HCT116 (cell line): ENCODE results near the gene ANKRD13B. TPM values are rescaled to one million over a fixed set of nuclear protein-coding genes. Genes with fewer than 3 reads are reported as not detected.

ENCODE experiments used
- ATAC-seq: fragments of 200-7000 bp; cut with Tn5 transposase; 2 replicates; pipeline ENCODE4 v1.9.1; 2020; ENCODE audit warnings: mild to moderate bottlenecking, moderate library complexity
- BruUV-seq: library from RNA; stranded (reverse); fragments of 400-500 nt; replicated peaks from 2 replicates; lab custom pipeline; 2021; lab: Mats Ljungman, UMichigan
- CTCF ChIA-PET: fragments of 300-600 bp; sonication (Branson Sonifier 250); formaldehyde crosslinking; loops from one replicate; lab custom pipeline; 2021; ENCODE audit warnings: antibody characterized with exemption; lab: Charles Lee
- POLR2A ChIA-PET: fragments of 300-600, 350-600 bp; sonication (Branson Sonifier 250); formaldehyde crosslinking; loops from one replicate; lab custom pipeline; 2021; ENCODE audit warnings: antibody characterized with exemption; lab: Charles Lee
- RAD21 ChIA-PET, 2 experiments: fragments of 300-600 bp; sonication (Branson Sonifier 250); formaldehyde crosslinking; loops; one replicate each; lab custom pipeline; 2023; ENCODE audit warnings: low total read pairs in 2 of 2; ENCODE audit not compliant: uncharacterized antibody in 2 of 2, unreplicated experiment in 2 of 2, low non-redundant PET in 1 of 2; lab: Charles Lee
- DNase-seq: peaks from one replicate; pipeline ENCODE4 v3.0.0-alpha.2; 2010; ENCODE audit warnings: low read depth, low spot score
- H2AFZ ChIP-seq: fragments of 200-600 bp; shearing (Covaris generic), sonication (generic); 2 replicates; pipeline ENCODE4 v1.6.1; 2017; ENCODE audit warnings: low read depth, mixed run types, mixed read lengths, antibody characterized with exemption, low read length; ENCODE audit not compliant: poor library complexity, severe bottlenecking
- H3K27ac ChIP-seq: 2 replicates; pipeline ENCODE4 v1.5.1; 2012; ENCODE audit warnings: low read depth, low read length
- H3K27me3 ChIP-seq: fragments of 200-600 bp; sonication (generic); 2 replicates; pipeline ENCODE4 v1.6.1; 2016; ENCODE audit warnings: mixed run types, low read length, mixed read lengths; ENCODE audit not compliant: insufficient read depth
- H3K36me3 ChIP-seq, 2 experiments: fragments of 200-500 bp in 1 of 2; fragments of 200-600 bp in 1 of 2; sonication (Bioruptor generic) in 1 of 2; sonication (generic) in 1 of 2; 2 replicates each; pipeline versions ENCODE4 v1.5.1 to v1.6.1; 2014 to 2016; ENCODE audit warnings: low read length in 2 of 2, inconsistent platforms in 1 of 2, mixed read lengths in 1 of 2, mixed run types in 1 of 2; ENCODE audit not compliant: insufficient read depth in 2 of 2, control insufficient read depth in 1 of 2
- H3K4me1 ChIP-seq, 2 experiments: fragments of 200-600 bp in 1 of 2; sonication (generic) in 1 of 2; 2 replicates each; pipeline versions ENCODE4 v1.5.1 to v1.6.1; 2012 to 2017; ENCODE audit warnings: low read length in 2 of 2, inconsistent platforms in 1 of 2, mild to moderate bottlenecking in 1 of 2, mixed read lengths in 1 of 2, mixed run types in 1 of 2, moderate library complexity in 1 of 2; ENCODE audit not compliant: insufficient read depth in 2 of 2, control insufficient read depth in 1 of 2
- H3K4me2 ChIP-seq: fragments of 200-600 bp; sonication (generic); 2 replicates; pipeline ENCODE4 v1.6.1; 2017; ENCODE audit warnings: mixed run types, low read length, mixed read lengths
- H3K4me3 ChIP-seq, 2 experiments: fragments of 200-600 bp in 1 of 2; sonication (generic) in 1 of 2; replicated peaks in 1 of 2; 2 replicates each; pipeline ENCODE4 v1.5.1; 2011 to 2016; ENCODE audit warnings: low read length in 2 of 2, control low read depth in 1 of 2, low read depth in 1 of 2, mild to moderate bottlenecking in 1 of 2, mixed read lengths in 1 of 2, mixed run types in 1 of 2
- H3K79me2 ChIP-seq: fragments of 200-600 bp; sonication (generic); 2 replicates; pipeline ENCODE4 v1.6.1; 2017; ENCODE audit warnings: mild to moderate bottlenecking, mixed run types, low read length, moderate library complexity, mixed read lengths; ENCODE audit not compliant: insufficient read depth
- H3K9ac ChIP-seq: fragments of 200-600 bp; sonication (generic); 2 replicates; pipeline ENCODE4 v1.6.1; 2016; ENCODE audit warnings: low read length, mixed read lengths
- H3K9me2 ChIP-seq: fragments of 200-600 bp; sonication (generic), shearing (Covaris generic); 2 replicates; pipeline ENCODE4 v1.6.1; 2017; ENCODE audit warnings: mixed run types, mild to moderate bottlenecking, moderate library complexity; ENCODE audit not compliant: insufficient read depth
- H3K9me3 ChIP-seq, 2 experiments: fragments of 200-500 bp in 1 of 2; fragments of 200-600 bp in 1 of 2; sonication (Bioruptor generic) in 1 of 2; sonication (generic) in 1 of 2; 2 replicates each; pipeline ENCODE4 v1.6.1; 2014 to 2017; ENCODE audit warnings: low read length in 2 of 2, mixed read lengths in 2 of 2, inconsistent platforms in 1 of 2, low read depth in 1 of 2, mild to moderate bottlenecking in 1 of 2, mixed run types in 1 of 2, moderate library complexity in 1 of 2; ENCODE audit not compliant: control insufficient read depth in 1 of 2, insufficient read depth in 1 of 2
- H4K20me1 ChIP-seq: fragments of 200-600 bp; sonication (generic), shearing (Covaris generic); 2 replicates; pipeline ENCODE4 v1.6.1; 2017; ENCODE audit warnings: mixed run types, mild to moderate bottlenecking, moderate library complexity; ENCODE audit not compliant: insufficient read depth
- CEBPB ChIP-seq: IDR thresholded peaks from 2 replicates; pipeline ENCODE4 v1.6.1; 2012; ENCODE audit warnings: low read depth
- ELF1 ChIP-seq: IDR thresholded peaks from 2 replicates; pipeline ENCODE4 v1.6.1; 2012; ENCODE audit warnings: low read depth, borderline replicate concordance
- EZH2phosphoT487 ChIP-seq: fragments of 200-600 bp; IDR thresholded peaks from 2 replicates; pipeline ENCODE4 v1.6.1; 2018; ENCODE audit warnings: antibody characterized with exemption, borderline replicate concordance
- JUND ChIP-seq: IDR thresholded peaks from 2 replicates; pipeline ENCODE4 v1.6.1; 2012
- POLR2A ChIP-seq: IDR thresholded peaks from 2 replicates; pipeline ENCODE4 v1.7.0; 2011; ENCODE audit warnings: borderline replicate concordance; ENCODE audit not compliant: insufficient read depth, insufficient read length; ENCODE audit errors: extremely low read depth
- POLR2AphosphoS5 ChIP-seq: IDR thresholded peaks from 2 replicates; pipeline ENCODE4 v1.6.1; 2011; ENCODE audit warnings: mild to moderate bottlenecking, low read depth, low read length, moderate library complexity
- SIN3A ChIP-seq: IDR thresholded peaks from 2 replicates; pipeline ENCODE4 v1.6.1; 2012; ENCODE audit warnings: low read depth
- SP1 ChIP-seq: IDR thresholded peaks from 2 replicates; pipeline ENCODE4 v1.6.1; 2012; ENCODE audit warnings: low read depth
- SRF ChIP-seq: IDR thresholded peaks from 2 replicates; pipeline ENCODE4 v1.6.1; 2012; ENCODE audit warnings: low read depth
- TCF7L2 ChIP-seq: IDR thresholded peaks from 2 replicates; pipeline ENCODE4 v1.7.0; 2011; ENCODE audit warnings: borderline replicate concordance, inconsistent platforms; ENCODE audit not compliant: insufficient read depth, insufficient read length; ENCODE audit errors: extremely low read depth
- YY1 ChIP-seq: IDR thresholded peaks from 2 replicates; pipeline ENCODE4 v1.6.1; 2011; ENCODE audit warnings: low read length, low read depth, moderate library complexity, mild to moderate bottlenecking; ENCODE audit not compliant: insufficient replicate concordance; ENCODE audit errors: extremely low read depth
- ZFX ChIP-seq: fragments of 450-650 bp; IDR thresholded peaks from 2 replicates; pipeline ENCODE4 v1.6.1; 2017
- ZNF274 ChIP-seq: fragments of 200-500 bp; sonication (Bioruptor generic); IDR thresholded peaks from 2 replicates; pipeline ENCODE4 v1.6.1; 2014; ENCODE audit warnings: mild to moderate bottlenecking, low read depth, low read length, inconsistent platforms
- intact Hi-C: fragments of 100-400 bp; cut with micrococcal nuclease; formaldehyde crosslinking; loops from 2 replicates; pipeline ENCODE4 v1.10.0; 2022
- total RNA-seq: library from RNA; stranded (reverse); gene quantifications from one replicate; pipeline ENCODE4 v1.2.1, GENCODE V29; 2021; ENCODE audit not compliant: unreplicated experiment
- TF ChIP-seq, protein P1 (sequence below): IDR thresholded peaks from 2 replicates; pipeline ENCODE4 v1.6.1; 2012
- TF ChIP-seq, protein P2 (sequence below): IDR thresholded peaks from 2 replicates; pipeline ENCODE4 v1.6.1; 2012

The ANKRD13B gene
- total RNA-seq, 1 experiment from 2014 or later, result 27.4 TPM

DNA sequence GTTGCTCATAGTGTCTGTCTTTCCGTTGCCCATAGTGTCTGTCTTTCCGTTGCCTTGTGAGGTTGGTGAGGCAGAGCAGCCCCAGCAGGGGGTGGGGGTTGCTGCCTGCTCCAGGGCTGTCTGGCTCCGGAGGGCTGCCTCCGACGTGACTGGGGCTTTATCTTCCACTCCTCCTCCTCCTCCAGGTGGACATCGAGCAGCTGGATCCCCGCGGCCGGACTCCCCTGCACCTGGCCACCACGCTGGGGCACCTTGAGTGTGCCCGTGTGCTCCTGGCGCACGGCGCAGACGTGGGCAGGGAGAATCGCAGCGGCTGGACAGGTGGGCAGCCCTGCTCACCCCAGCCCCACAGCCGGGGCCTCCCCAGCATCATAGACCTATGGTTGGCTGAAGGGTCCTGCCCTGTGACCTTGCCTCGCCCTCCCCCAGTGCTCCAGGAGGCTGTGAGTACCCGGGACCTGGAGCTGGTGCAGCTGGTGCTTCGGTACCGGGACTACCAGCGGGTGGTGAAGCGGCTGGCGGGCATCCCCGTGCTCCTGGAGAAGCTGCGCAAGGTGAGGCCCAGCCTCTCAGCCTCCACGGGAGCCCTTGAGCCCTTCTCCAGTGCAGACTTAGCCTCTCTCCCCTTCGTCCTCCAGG, 14.7 kb downstream of the ANKRD13B start:
- POLR2A ChIA-PET, result no interaction called here
- H3K4me2 ChIP-seq, result no peak overlapping the region
- RAD21 ChIA-PET, result no interaction called here
- no peak overlapping the region for H3K9ac ChIP-seq
- H3K4me1 ChIP-seq, result no peaks in the 10 kb centered on the region
- BruUV-seq, result no TSS peak
- no peak for ATAC-seq
- H3K9me3 ChIP-seq, result no peaks in the 10 kb centered on the region
- H3K4me3 ChIP-seq, result no peak overlapping the region
- H3K79me2 ChIP-seq, result peaks cover 4% of the 10 kb centered on the region; the same call in 1 of the 2 replicates
- TF ChIP-seq ZFX (no peak), ELF1 (no peak), POLR2A (no peak), POLR2AphosphoS5 (no peak), ZNF274 (no peak), JUND (no peak), CEBPB (no peak), SRF (no peak)
- TF ChIP-seq, protein P1, sequence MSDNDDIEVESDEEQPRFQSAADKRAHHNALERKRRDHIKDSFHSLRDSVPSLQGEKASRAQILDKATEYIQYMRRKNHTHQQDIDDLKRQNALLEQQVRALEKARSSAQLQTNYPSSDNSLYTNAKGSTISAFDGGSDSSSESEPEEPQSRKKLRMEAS, result no peak
- TF ChIP-seq, all 23 proteins: peak for 0
- H3K27me3 ChIP-seq, result no peaks in the 10 kb centered on the region
- H3K9me2 ChIP-seq, result no peaks in the 10 kb centered on the region
- intact Hi-C loops, result no loop called here
- H3K36me3 ChIP-seq, result no peaks in the 10 kb centered on the region
- DNase-seq, result no peak
- CTCF ChIA-PET, result interaction anchor here (4.3 kb wide), 1 partner anchor 10 kb away, joined by 28 read pairs; no protein-coding TSS in a partner anchor
- no peak overlapping the region for H2AFZ ChIP-seq
- no peaks in the 10 kb centered on the region for H4K20me1 ChIP-seq
- H3K27ac ChIP-seq, result no peak overlapping the region

DNA sequence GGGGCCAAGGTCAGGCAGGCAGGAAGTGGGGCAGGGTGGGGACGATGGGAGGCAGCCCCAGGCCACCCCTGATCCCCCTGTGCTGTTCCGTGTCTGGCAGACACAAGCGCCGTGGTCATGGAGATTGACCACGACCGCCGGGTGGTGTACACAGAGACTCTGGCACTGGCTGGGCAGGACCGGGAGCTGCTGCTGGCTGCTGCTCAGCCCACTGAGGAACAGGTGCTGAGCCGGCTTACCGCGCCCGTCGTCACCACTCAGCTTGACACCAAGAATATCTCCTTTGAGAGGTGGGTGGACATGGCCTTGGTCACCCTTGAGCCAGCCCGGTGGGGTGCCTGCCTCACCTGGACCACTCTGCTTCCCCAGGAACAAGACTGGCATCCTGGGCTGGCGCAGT, 16.1 kb downstream of the ANKRD13B start:
- no TSS peak for BruUV-seq
- no peak overlapping the region for H3K4me3 ChIP-seq
- ChIA-PET POLR2A (no interaction called here), CTCF (interaction anchor here (4.3 kb wide), 1 partner anchor 9 kb away, joined by 28 read pairs; no protein-coding TSS in a partner anchor), RAD21 (no interaction called here)
- H2AFZ ChIP-seq, result no peak overlapping the region
- DNase-seq, result no peak
- no peaks in the 10 kb centered on the region for H3K9me2 ChIP-seq
- H3K9me3 ChIP-seq, result no peaks in the 10 kb centered on the region
- H3K36me3 ChIP-seq, result no peaks in the 10 kb centered on the region
- H3K4me2 ChIP-seq, result no peak overlapping the region
- intact Hi-C loops, result no loop called here
- no peaks in the 10 kb centered on the region for H4K20me1 ChIP-seq
- no peaks in the 10 kb centered on the region for H3K4me1 ChIP-seq
- H3K9ac ChIP-seq, result no peak overlapping the region
- peaks cover 4% of the 10 kb centered on the region; the same call in 1 of the 2 replicates for H3K79me2 ChIP-seq
- TF ChIP-seq, protein P2, sequence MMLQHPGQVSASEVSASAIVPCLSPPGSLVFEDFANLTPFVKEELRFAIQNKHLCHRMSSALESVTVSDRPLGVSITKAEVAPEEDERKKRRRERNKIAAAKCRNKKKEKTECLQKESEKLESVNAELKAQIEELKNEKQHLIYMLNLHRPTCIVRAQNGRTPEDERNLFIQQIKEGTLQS, result no peak
- TF ChIP-seq YY1, result no peak
- TF ChIP-seq TCF7L2, result no peak
- no peak for TF ChIP-seq SP1
- TF ChIP-seq EZH2phosphoT487, result no peak
- TF ChIP-seq SIN3A, result no peak
- TF ChIP-seq, protein P1, result no peak
- no peak for TF ChIP-seq ELF1
- no peak for ATAC-seq
- H3K27me3 ChIP-seq, result no peaks in the 10 kb centered on the region
- no peak overlapping the region for H3K27ac ChIP-seq
